ENCODE results near the gene PRKN.

PRKN gene

GRCh38 chr6:162017536-162017935, 710.0 kb downstream of the PRKN start:
- no peak for DNase-seq

- no peak for DNase-seq
These were observed 713.3 kb downstream of the PRKN start for GRCh38 chr6:162014069-162014811.

- no peak for DNase-seq
These were observed 722.2 kb downstream of the PRKN start for GRCh38 chr6:162005372-162005771.

- DNase-seq: no peak
These were observed 730.8 kb downstream of the PRKN start for GRCh38 chr6:161996783-161997182.

GRCh38 chr6:161985876-161986423, 741.6 kb downstream of the PRKN start:
- no peak for DNase-seq

- no peak for DNase-seq
These were observed 742.9 kb downstream of the PRKN start for GRCh38 chr6:161984713-161985112.

GRCh38 chr6:161976553-161976952, 751.0 kb downstream of the PRKN start:
- no peak for DNase-seq

GRCh38 chr6:161973064-161973463, 754.5 kb downstream of the PRKN start:
- no peak for DNase-seq

GRCh38 chr6:161971043-161971442, 756.5 kb downstream of the PRKN start:
- no peak for DNase-seq

GRCh38 chr6:161963634-161964234, 763.8 kb downstream of the PRKN start:
- DNase-seq: no peak

GRCh38 chr6:161963181-161963580, 764.4 kb downstream of the PRKN start:
- no peak for DNase-seq

GRCh38 chr6:161961796-161962195, 765.8 kb downstream of the PRKN start:
- no peak for DNase-seq

GRCh38 chr6:161961046-161961445, 766.5 kb downstream of the PRKN start:
- no peak for DNase-seq

- DNase-seq: no peak
These were observed 768.5 kb downstream of the PRKN start for GRCh38 chr6:161959072-161959471.

- DNase-seq: no peak
These were observed 771.5 kb downstream of the PRKN start for GRCh38 chr6:161956082-161956481.

GRCh38 chr6:161954699-161955276, 772.8 kb downstream of the PRKN start:
- no peak for DNase-seq

- no peak for DNase-seq
These were observed 773.5 kb downstream of the PRKN start for GRCh38 chr6:161954077-161954476.

- no peak for DNase-seq
These were observed 776.4 kb downstream of the PRKN start for GRCh38 chr6:161951126-161951525.

- DNase-seq: no peak
These were observed 778.0 kb downstream of the PRKN start for GRCh38 chr6:161949531-161949930.

GRCh38 chr6:161948462-161948861, 779.1 kb downstream of the PRKN start:
- DNase-seq: no peak

GRCh38 chr6:161947371-161947770, 780.2 kb downstream of the PRKN start:
- DNase-seq: no peak

- no peak for DNase-seq
These were observed 781.1 kb downstream of the PRKN start for GRCh38 chr6:161946461-161946860.

- DNase-seq: no peak
These were observed 784.0 kb downstream of the PRKN start for GRCh38 chr6:161943561-161943960.

- no peak for DNase-seq
These were observed 786.0 kb downstream of the PRKN start for GRCh38 chr6:161941565-161941964.

Measured in activated T-cell treated with anti-CD3 and anti-CD28 coated beads, Interleukin-2, amount 50 U/mL, for 48 hours (primary cell).